ENCODE measurements around the gene ZSCAN9.
A peak's percentile ranks its signal among the peaks of the same experiment; 100 is the strongest.

ZSCAN9 gene

GRCh38 chr6:28225056-28225834 is at the start of gene ZSCAN9:
Gene ZSCAN9, plus strand, starts transcription at chr6:28225275. Its CDS starts 1,810 bp downstream, at chr6:28227085.
- peak; percentile 84 for DNase-seq (ENCODE audit: low spot score)
- FAIRE-seq: peak; percentile 71

GRCh38 chr6:28176373-28176772 is 48.7 kb upstream of the ZSCAN9 start:
- FAIRE-seq (no peak), DNase-seq (ENCODE audit: low spot score) (no peak)

DNA sequence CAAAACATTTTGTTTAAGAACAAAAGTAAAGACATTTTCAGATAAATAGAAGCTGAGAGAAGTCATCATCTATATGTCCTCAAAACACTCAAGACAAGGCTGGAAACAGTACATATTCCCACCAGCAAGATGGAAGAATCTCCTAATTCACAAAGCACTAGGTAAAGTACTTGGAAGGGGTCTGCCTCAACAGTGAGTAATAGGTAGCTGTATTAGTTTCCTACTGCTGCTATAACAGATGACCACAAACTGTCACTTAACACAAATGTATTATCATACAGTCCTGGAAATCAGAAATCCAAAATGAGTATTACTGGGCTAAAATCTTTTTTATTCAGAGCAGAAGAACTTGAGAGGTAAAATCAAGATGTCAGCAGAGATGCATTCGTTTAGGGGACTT is 42.8 kb upstream of the ZSCAN9 start:
- FAIRE-seq: no peak
- DNase-seq (ENCODE audit: low spot score): no peak

DNA sequence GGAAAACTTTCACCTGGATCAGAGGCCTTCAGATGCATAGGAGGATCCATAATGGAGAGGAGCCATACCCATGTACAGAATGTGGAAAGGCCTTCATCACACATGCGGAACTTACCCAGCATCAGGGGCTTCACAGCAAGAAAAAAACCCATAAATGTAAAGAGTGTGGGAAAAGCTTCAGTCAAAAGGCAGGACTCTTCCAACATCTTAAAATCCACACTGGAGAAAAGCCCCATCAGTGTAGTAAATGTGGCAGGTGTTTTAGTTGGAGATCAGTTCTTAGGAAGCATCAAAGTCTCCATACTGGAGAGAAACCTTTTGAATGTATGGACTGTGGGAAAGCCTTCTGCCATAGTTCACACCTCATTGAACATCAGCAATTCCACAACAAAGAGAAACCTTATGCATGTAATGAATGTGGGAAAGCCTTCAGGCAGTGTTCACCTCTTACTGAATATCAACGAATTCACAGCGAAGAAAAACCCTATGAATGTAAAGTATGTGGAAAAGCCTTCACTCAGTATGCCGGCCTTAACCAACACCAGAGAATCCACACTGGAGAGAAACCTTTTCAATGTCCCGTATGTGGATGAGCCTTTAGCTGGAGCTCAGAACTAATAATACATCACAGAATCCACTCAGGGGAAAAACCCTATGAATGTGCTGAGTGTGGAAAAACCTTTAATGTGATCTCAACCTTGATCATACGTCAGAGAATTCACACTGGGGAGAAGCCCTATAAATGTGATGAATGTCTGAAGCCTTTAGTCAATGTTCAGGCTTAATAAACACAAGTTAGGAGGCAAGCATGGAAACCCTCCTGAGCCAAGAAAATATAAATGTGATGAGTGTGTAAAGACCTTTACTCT is 36.7 kb upstream of the ZSCAN9 start:
- no peak for DNase-seq (ENCODE audit: low spot score)
- FAIRE-seq: no peak

GRCh38 chr6:28200020-28200419 is 25.1 kb upstream of the ZSCAN9 start:
- no peak for DNase-seq (ENCODE audit: low spot score)
- FAIRE-seq: no peak

GRCh38 chr6:28203201-28203600 is 21.9 kb upstream of the ZSCAN9 start:
- DNase-seq (ENCODE audit: low spot score) (no peak), FAIRE-seq (no peak)

DNA sequence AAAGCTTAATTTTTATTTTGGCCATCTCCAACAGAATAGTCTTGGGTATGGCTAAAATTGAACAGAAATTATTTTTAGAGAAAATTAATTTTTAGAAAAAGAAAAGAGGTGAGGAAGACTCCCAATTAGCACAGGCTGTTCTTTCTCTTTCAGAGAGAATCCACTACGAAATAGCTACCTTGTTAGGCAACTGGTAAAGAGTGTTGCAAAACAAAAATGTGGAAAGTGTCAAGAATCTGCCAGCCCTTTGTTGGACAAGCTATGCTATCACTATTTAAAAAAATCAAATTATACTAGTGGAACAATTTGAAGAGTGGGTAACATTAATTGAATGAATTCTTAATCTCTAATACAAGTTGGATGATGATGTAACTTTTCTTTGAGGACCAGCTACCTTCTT is 19.2 kb upstream of the ZSCAN9 start:
- DNase-seq (ENCODE audit: low spot score) (no peak), FAIRE-seq (no peak)

DNA sequence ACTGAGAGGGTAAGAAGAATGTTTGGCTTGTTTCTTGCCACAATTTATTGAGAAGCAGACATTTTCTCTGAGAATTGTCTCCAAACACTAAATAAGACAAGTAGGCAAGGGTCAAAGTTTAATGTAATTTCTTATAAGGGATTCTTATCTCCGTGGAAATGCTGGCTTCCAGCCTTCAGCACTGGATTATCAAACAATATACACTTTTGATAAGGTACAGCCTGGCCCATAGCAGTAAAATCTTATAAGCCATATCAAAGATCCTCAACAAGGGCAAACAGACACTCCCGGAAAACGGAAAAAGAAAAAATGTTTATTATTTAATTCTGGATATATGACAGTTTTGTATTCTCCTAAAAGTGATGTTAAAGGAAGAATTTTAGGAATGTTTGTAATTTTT is 18.5 kb upstream of the ZSCAN9 start:
- DNase-seq (ENCODE audit: low spot score) (no peak), FAIRE-seq (no peak)

DNA sequence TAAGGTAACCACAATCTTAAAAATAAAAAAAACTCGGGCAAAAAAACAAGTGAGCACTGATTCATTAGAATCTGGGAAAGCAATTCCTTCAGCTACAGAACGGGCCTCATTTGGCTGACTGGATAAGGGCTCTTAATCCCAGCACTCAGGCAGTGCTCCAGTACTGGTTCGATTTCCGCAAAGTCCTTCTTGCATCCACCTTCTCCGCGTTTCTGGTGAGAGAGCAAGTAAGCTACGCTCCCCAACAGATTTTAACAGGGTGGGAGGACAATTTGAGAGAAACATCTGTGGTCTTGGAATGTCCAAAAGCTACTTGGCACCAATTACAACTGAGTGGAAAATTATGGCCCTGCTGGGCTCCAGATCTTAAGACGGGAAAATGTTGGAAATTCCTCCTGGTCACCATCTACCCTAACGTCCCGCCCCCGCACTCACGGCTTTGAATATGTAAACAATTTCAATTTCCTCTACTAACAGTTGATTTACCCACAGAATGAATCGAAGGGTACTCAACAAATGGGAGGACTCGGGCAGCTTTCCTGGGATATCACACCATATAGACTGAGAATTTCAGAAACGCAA is 18.1 kb upstream of the ZSCAN9 start:
- FAIRE-seq (no peak), DNase-seq (ENCODE audit: low spot score) (no peak)

- FAIRE-seq: no peak
- DNase-seq (ENCODE audit: low spot score): no peak
Measured at GRCh38 chr6:28207510-28208110, 17.5 kb upstream of the ZSCAN9 start.

DNA sequence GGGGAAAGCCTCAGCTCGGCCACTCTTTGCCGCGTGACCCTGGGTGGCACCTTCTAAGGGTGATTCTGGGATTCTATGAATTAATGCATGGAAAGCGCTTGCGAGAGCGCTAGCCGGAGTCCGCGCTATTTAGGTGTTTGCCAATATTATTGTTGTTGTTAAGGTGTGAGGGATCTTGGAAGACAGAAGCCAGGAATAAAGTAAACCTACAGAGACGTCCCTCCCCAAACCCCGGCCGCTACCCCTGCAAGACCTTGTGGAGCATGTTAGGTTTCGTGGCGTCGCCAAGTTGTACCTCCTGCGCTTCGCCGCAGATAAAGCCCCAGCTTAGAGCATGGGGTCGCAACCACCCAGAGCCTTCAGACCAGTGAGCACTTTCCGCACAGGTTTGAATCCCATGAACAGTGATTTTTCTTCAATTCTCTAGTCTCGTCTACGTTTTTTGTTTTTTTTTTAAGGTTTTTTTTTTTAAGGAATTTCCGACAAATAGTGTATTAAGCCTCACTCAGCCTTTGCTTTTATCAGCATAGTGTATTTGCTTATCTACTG is 16.9 kb upstream of the ZSCAN9 start:
- DNase-seq (ENCODE audit: low spot score): no peak

DNA sequence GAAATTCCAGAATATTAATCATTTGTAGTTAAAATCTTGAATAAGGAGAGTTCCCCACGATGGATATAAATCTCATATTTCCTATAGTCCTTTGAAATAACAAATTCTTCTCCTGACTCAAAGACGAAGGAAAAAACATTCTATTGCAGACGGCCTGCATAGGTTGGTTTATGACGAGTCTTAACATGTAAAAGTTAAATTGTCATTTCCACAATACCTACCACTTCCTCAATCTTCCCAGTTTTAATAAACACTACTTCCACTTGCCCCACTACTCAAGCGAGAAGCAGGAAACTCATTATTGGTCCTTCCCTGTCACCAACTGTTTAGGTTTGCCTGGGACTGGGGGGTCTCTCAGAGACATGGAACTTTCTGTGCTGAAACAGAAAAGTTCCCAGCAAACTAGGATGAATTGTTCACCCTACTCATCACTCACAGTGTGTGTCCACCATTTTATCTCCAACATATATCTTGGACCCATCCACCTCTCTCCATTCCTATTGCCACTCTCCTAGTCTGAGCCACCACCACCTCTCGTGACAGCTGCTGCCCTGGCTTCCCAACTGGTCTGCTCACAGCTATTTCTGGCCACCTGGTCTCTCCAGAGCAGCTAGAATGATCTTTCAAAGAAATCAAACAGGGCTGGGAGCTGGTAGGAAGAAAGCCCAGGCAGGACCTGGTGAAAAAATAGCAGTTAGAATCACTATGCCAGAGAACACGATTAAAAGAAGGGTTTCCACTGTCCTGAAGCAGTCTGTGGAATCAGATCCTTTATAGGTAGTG is 15.1 kb upstream of the ZSCAN9 start:
- DNase-seq (ENCODE audit: low spot score) (no peak), FAIRE-seq (no peak)

More for the DNA sequence above, 16.9 kb upstream of the ZSCAN9 start:
- no peak for FAIRE-seq

- DNase-seq (ENCODE audit: low spot score): no peak
- no peak for FAIRE-seq
Measured at GRCh38 chr6:28211840-28212509, 13.1 kb upstream of the ZSCAN9 start.

DNA sequence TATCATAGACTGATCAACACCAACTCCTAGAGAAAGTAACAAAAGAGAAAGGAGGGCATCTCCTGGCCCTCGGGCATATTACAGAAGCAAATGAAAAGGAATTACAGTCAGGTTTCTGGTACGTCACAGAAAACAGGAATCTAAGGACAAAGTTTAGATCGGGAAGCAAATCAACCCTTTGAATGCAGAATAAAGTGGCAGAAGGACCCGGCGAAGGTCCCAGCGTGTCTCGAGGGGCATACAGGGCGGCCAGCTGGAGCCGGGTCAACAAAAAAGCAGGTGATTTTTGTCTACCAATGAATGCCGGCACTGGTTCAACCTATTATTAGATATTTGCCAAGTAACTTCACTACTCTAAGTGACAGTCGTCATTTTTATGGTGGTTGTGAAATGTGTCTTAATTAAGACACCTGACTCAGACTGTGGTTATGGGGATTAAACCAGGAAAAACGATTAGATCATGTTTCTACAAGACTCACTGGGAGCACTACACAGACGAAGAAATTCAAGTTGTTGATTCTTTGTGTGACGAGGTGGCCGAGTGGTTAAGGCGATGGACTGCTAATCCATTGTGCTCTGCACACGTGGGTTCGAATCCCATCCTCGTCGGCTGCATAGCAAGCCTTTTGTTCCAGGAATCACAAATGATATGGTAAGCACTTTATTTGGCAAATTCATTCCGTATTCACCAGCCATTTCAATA is 12.4 kb upstream of the ZSCAN9 start:
- FAIRE-seq (no peak), DNase-seq (ENCODE audit: low spot score) (peak; percentile 77)

- DNase-seq (ENCODE audit: low spot score) (no peak), FAIRE-seq (no peak)
Measured at GRCh38 chr6:28213213-28213523, 11.9 kb upstream of the ZSCAN9 start.

GRCh38 chr6:28215425-28215824 is 9.7 kb upstream of the ZSCAN9 start:
- no peak for DNase-seq (ENCODE audit: low spot score)
- FAIRE-seq: no peak

GRCh38 chr6:28217890-28218289 is 7.2 kb upstream of the ZSCAN9 start:
- DNase-seq (ENCODE audit: low spot score) (no peak), FAIRE-seq (no peak)

DNA sequence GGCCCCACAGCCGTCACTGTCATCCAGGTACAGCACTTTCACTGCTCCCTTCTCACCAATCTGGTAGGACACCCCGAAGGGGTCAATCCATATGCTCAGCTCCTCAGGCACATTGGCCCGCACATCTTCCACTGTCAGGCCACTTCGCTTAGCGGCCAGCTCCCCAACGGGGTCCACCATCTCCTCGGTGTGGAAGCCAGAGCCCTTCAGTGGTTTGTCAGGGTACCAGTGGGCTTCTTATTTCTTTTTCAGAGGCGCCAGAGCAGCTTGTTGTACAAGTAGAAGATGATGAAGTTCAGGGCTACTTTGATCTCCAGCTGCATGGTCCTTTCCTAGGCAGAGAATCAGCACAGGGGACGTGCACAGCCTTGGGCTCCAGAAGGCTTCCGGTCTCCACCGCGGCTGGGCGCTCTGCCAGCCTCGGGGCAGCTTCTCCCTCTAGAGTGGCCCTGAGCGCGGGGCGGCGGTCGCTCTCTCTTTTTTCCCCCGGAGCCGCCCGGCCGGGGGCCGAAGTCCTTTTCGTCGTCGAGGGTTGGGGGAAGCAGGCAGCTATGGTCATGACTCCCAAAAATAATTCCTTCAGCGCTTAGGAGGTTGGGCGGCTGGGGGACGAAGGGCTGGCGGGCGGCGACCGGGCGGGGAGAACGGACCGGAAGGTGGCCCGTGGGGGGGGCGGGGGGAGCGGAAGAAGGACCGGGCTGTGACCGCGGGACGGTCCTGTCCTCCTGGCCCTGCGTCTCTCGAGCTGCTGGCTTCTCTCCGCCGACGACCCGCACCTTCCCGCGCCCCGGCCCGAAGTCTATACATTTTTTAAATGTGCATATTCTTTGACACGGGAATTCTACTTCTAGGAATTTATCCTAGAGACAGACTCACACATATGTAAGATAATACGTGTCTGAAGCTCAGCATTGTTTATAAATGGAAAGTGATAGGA is 6.5 kb upstream of the ZSCAN9 start:
- FAIRE-seq (no peak), DNase-seq (ENCODE audit: low spot score) (peak; percentile 42)
